PC-9 (cell line): Measurements from ENCODE around the gene DEUP1. TPM values are rescaled to one million over a fixed set of nuclear protein-coding genes. Genes with fewer than 3 reads are reported as not detected.

Experiments
- BruUV-seq: library from RNA; stranded (reverse); fragments of 400-500 nt; replicated peaks from 2 replicates; lab custom pipeline; 2021; lab: Mats Ljungman, UMichigan
- CTCF ChIA-PET: fragments of 300-600 bp; sonication (Branson Sonifier 250); formaldehyde crosslinking; loops from one replicate; lab custom pipeline; 2022; ENCODE audit warnings: antibody characterized with exemption; lab: Charles Lee
- POLR2A ChIA-PET: fragments of 300-600 bp; sonication (Branson Sonifier 250); formaldehyde crosslinking; loops from one replicate; lab custom pipeline; 2022; ENCODE audit warnings: antibody characterized with exemption; ENCODE audit not compliant: unreplicated experiment; lab: Charles Lee
- DNase-seq, 2 experiments: peaks; one replicate each; pipeline versions ENCODE4 v3.0.0 to v3.0.0-alpha.2; 2015 to 2022; ENCODE audit warnings: mixed read lengths in 1 of 2
- H2AFZ ChIP-seq: fragments of 200-600 bp; sonication (generic); 2 replicates; pipeline ENCODE4 v1.8.1; 2017; ENCODE audit warnings: antibody characterized with exemption
- H3F3A ChIP-seq: fragments of 200-600 bp; sonication (generic); 2 replicates; pipeline ENCODE4 v1.8.1; 2017; ENCODE audit warnings: antibody characterized with exemption, mild to moderate bottlenecking, low read depth; ENCODE audit not compliant: insufficient read depth
- H3K27ac ChIP-seq: fragments of 200-600 bp; sonication (generic); 2 replicates; pipeline ENCODE4 v1.6.1; 2016; ENCODE audit warnings: mixed run types
- H3K27me3 ChIP-seq: fragments of 200-600 bp; sonication (generic); 2 replicates; pipeline ENCODE4 v1.6.1; 2016; ENCODE audit warnings: low read depth, mixed run types; ENCODE audit not compliant: insufficient read depth
- H3K36me3 ChIP-seq: fragments of 200-600 bp; sonication (generic); 2 replicates; pipeline ENCODE4 v1.6.1; 2016; ENCODE audit warnings: low read depth, mixed run types
- H3K4me1 ChIP-seq: fragments of 200-600 bp; sonication (generic); replicated peaks from 2 replicates; pipeline ENCODE4 v1.6.1; 2016; ENCODE audit warnings: mixed run types; ENCODE audit not compliant: insufficient read depth
- H3K4me2 ChIP-seq: fragments of 200-600 bp; sonication (generic); 2 replicates; pipeline ENCODE4 v1.6.1; 2017; ENCODE audit warnings: mixed run types
- H3K4me3 ChIP-seq: fragments of 200-600 bp; sonication (generic); 2 replicates; pipeline ENCODE4 v1.6.1; 2016; ENCODE audit warnings: mixed run types
- H3K79me2 ChIP-seq: fragments of 200-600 bp; sonication (generic); 2 replicates; pipeline ENCODE4 v1.6.1; 2017; ENCODE audit warnings: low read depth, mixed run types
- H3K9me2 ChIP-seq: fragments of 200-600 bp; sonication (generic); 2 replicates; pipeline ENCODE4 v1.8.1; 2017; ENCODE audit warnings: mild to moderate bottlenecking; ENCODE audit not compliant: insufficient read depth
- H3K9me3 ChIP-seq: fragments of 200-600 bp; sonication (generic); 2 replicates; pipeline ENCODE4 v1.8.1; 2016; ENCODE audit warnings: low read depth; ENCODE audit not compliant: insufficient read depth
- H4K20me1 ChIP-seq: fragments of 200-600 bp; sonication (generic); 2 replicates; pipeline ENCODE4 v1.8.1; 2017; ENCODE audit not compliant: insufficient read depth
- CTCF ChIP-seq: fragments of 200-600 bp; sonication (generic); conservative IDR thresholded peaks from 2 replicates; pipeline ENCODE4 v1.6.1; 2017; ENCODE audit warnings: mixed run types, antibody characterized with exemption, mild to moderate bottlenecking, moderate library complexity
- EZH2 ChIP-seq: fragments of 200-600 bp; sonication (generic); IDR thresholded peaks from 2 replicates; pipeline ENCODE4 v1.8.0; 2017; ENCODE audit warnings: antibody characterized with exemption, low read depth
- intact Hi-C: fragments of 100-400 bp; cut with micrococcal nuclease; formaldehyde crosslinking; loops from one replicate; pipeline ENCODE4 v1.10.0; 2022; ENCODE audit not compliant: unreplicated experiment
- total RNA-seq: library from RNA; stranded (reverse); gene quantifications from 2 replicates; pipeline ENCODE4 v1.2.3, GENCODE V29; 2021

The DEUP1 gene
- total RNA-seq, 1 experiment from 2014 or later: not detected

- no peak for DNase-seq
- Histone ChIP-seq H3K4me1 (no peaks in the 10 kb centered on the region), H3F3A (no peaks in the 10 kb centered on the region), H2AFZ (no peak overlapping the region), H3K79me2 (no peaks in the 10 kb centered on the region), H3K27ac (no peak overlapping the region), H3K4me3 (no peak overlapping the region), H3K27me3 (no peaks in the 10 kb centered on the region), H3K4me2 (no peak overlapping the region), H3K36me3 (no peaks in the 10 kb centered on the region), H3K9me2 (0 out of 2 replicates have a peak, but pooled peaks cover 7% of the 10 kb centered on the region), H3K9me3 (no peaks in the 10 kb centered on the region; the same call in 1 of the 2 replicates), H4K20me1 (no peaks in the 10 kb centered on the region)
- no peak for TF ChIP-seq CTCF
- TF ChIP-seq EZH2: no peak
- ChIA-PET POLR2A (no interaction called here), CTCF (no interaction called here)
- intact Hi-C loops: no loop called here
- BruUV-seq: no TSS peak
These were observed 73.4 kb downstream of the DEUP1 start for GRCh38 chr11:93403930-93404329.

- BruUV-seq: no TSS peak
- POLR2A ChIA-PET: no interaction called here
- Histone ChIP-seq H3K4me2 (no peak overlapping the region), H4K20me1 (no peaks in the 10 kb centered on the region), H3K4me1 (no peaks in the 10 kb centered on the region), H3K36me3 (no peaks in the 10 kb centered on the region), H3K9me3 (no peaks in the 10 kb centered on the region), H2AFZ (no peak overlapping the region), H3K9me2 (no peaks in the 10 kb centered on the region), H3K27ac (no peak overlapping the region), H3K27me3 (no peaks in the 10 kb centered on the region), H3K4me3 (no peak overlapping the region), H3K79me2 (no peaks in the 10 kb centered on the region), H3F3A (no peaks in the 10 kb centered on the region)
- no peak for TF ChIP-seq CTCF
- TF ChIP-seq EZH2: no peak
- DNase-seq: no peak
- intact Hi-C loops: no loop called here
- CTCF ChIA-PET: no interaction called here
These were observed 77.3 kb downstream of the DEUP1 start for GRCh38 chr11:93407777-93408401.

DNA sequence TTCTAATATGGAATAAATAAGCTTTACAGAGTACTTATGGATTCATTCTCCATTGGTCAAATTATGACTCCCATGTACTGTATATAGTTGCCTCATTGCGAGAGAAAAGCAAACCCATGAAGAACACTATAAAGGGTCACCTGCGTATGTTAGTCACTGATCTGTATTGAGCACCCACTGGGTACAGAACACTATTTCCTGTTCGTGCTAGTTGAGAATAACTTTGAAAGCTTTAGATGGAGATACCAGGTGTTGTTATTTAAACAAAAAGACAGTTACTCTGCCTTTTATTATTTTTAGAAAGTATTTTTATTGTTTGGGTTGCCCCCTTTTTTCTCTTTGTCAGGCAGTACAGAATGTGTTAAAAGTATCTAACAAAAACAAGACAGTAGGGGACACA is 79.9 kb downstream of the DEUP1 start:
- no peak for DNase-seq
- ChIA-PET POLR2A (no interaction called here), CTCF (no interaction called here)
- no peak overlapping the region for H3K4me3 ChIP-seq
- no TSS peak for BruUV-seq
- H3K36me3 ChIP-seq: no peaks in the 10 kb centered on the region
- H3K9me3 ChIP-seq: no peaks in the 10 kb centered on the region
- no peaks in the 10 kb centered on the region for H4K20me1 ChIP-seq
- no peaks in the 10 kb centered on the region; the same call in 1 of the 2 replicates for H3K27me3 ChIP-seq
- H3K9me2 ChIP-seq: 0 out of 2 replicates have a peak, but pooled peaks cover 4% of the 10 kb centered on the region
- no peaks in the 10 kb centered on the region for H3K4me1 ChIP-seq
- no peak for TF ChIP-seq EZH2
- no peak for TF ChIP-seq CTCF
- no peak overlapping the region for H2AFZ ChIP-seq
- H3K27ac ChIP-seq: no peak overlapping the region
- no peaks in the 10 kb centered on the region for H3F3A ChIP-seq
- no peak overlapping the region for H3K4me2 ChIP-seq
- H3K79me2 ChIP-seq: no peaks in the 10 kb centered on the region
- intact Hi-C loops: no loop called here
